ENCODE measurements around the gene KIFC3.
"Not testable (repeated sequence)": the region's sequence is repeated elsewhere in the genome, so short reads cannot be mapped to it uniquely, and the experiment has no call there.

Gene KIFC3

GRCh38 chr16:57811340-57811739 lies 9.0 kb upstream of the KIFC3 start:
- TF ChIP-seq ZNF121 (tag by site-specific recombination; IDR thresholded peaks at IDR 0.05) (peak; percentile 88), ZNF664 (tag by site-specific recombination; IDR thresholded peaks at IDR 0.05) (0 out of 2 replicates have a peak, but pooled peaks have one; percentile 30)
- H3K36me3 ChIP-seq (ENCODE audit: control insufficient read depth in 2 of 2, insufficient read depth in 1 of 2, low read length in 2 of 2); H3K4me1 ChIP-seq (ENCODE audit: control insufficient read depth, insufficient read depth, low read length); POLR2A ChIA-PET; H3K4me3 ChIP-seq (ENCODE audit: low read depth, low read length); H3K9me3 ChIP-seq (ENCODE audit: control insufficient read depth, insufficient read depth, low read depth, low read length); H3K27ac ChIP-seq (ENCODE audit: extremely low read depth, low read depth, low read length): not testable (repeated sequence)
- CTCF ChIA-PET: interaction anchor here (1.5 kb wide), 1 partner anchor 52 kb away, joined by 3 read pairs; no protein-coding TSS in a partner anchor

DNA sequence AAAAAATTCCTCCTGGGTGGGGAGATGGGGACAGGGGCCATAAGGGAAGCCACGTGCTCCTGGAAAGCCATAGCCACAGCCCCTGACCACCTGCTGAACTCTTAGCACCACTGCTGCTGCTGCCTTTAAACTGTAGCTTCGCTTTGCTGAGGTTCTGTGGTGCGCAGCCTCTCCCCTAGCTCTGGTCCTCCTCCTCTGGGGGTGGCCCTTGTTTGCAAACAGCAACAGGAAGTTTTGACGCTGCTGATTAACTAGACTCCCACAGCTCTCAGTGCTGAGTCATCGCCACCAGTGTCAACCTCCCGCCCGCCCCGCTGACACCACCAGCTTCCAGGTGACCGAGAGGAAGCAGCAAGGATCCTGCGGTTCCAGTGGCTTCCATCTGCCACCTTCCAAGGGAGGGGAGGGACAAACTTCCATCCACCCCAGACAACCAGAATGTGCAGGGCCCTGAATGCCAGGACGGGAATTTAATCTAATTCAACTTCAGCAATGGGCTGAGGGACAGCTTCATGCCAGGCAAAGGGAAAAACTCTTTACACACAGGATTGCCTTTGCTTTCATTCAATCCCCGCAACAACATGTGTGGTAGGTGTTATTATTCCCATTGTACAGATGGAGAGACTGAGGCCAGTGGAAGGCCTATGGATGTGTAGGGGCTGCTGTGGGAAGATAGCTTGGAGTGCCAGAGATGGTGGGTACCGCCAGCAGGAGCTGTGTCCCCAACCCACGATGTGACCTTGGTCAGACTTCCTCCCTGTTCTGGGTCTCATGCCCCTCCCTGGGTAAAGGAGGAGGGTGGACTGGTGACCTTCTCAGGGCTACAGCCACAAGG lies 8.1 kb upstream of the KIFC3 start:
- no peaks in the 10 kb centered on the region for H3K9me3 ChIP-seq (ENCODE audit: control insufficient read depth, insufficient read depth, low read depth, low read length)
- H3K4me1 ChIP-seq (ENCODE audit: control insufficient read depth, insufficient read depth, low read length): peaks cover 6% of the 10 kb centered on the region
- ChIA-PET POLR2A (interaction anchor here (1.1 kb wide), 1 partner anchor 9 kb away, joined by 7 read pairs; no protein-coding TSS in a partner anchor), CTCF (interaction anchor here (1.0 to 1.5 kb wide), 3 partner anchors 15 to 53 kb away, joined by 3 to 4 read pairs (median 4); no protein-coding TSS in a partner anchor)
- no peak overlapping the region; the same call in 1 of the 2 replicates for H3K27ac ChIP-seq (ENCODE audit: extremely low read depth, low read depth, low read length)
- no peak overlapping the region for H3K4me3 ChIP-seq (ENCODE audit: low read depth, low read length)
- H3K36me3 ChIP-seq (ENCODE audit: control insufficient read depth in 2 of 2, insufficient read depth in 1 of 2, low read length in 2 of 2): no peaks in the 10 kb centered on the region
- TF ChIP-seq ZNF629 (tag by site-specific recombination; IDR thresholded peaks at IDR 0.05) (peak; percentile 67), ZIC2 (tag by site-specific recombination; IDR thresholded peaks at IDR 0.05) (peak; percentile 88), ZNF580 (tag by site-specific recombination; IDR thresholded peaks at IDR 0.05) (no peak), SP2 (tag by site-specific recombination; IDR thresholded peaks at IDR 0.05) (peak; percentile 80), OSR2 (tag by site-specific recombination; IDR thresholded peaks at IDR 0.05) (peak; percentile 74), ZFHX2 (tag by site-specific recombination; conservative IDR thresholded peaks at IDR 0.05) (peak; percentile 83), PRDM10 (tag by site-specific recombination; IDR thresholded peaks at IDR 0.05) (peak; percentile 20; the same call in 1 of the 2 replicates), SP3 (tag by site-specific recombination; IDR thresholded peaks at IDR 0.05) (peak; percentile 59), GLIS1 (tag by site-specific recombination; IDR thresholded peaks at IDR 0.05) (peak; percentile 95), KLF1 (tag by site-specific recombination; IDR thresholded peaks at IDR 0.05) (0 out of 2 replicates have a peak, but pooled peaks have one; percentile 22), KLF16 (tag by site-specific recombination; IDR thresholded peaks at IDR 0.05) (0 out of 2 replicates have a peak, but pooled peaks have one; percentile 36), EGR2 (tag by site-specific recombination; IDR thresholded peaks at IDR 0.05; ENCODE audit: low read depth) (peak; percentile 77), SP7 (tag by site-specific recombination; IDR thresholded peaks at IDR 0.05) (peak; percentile 82), WT1 (tag by site-specific recombination; IDR thresholded peaks at IDR 0.05) (peak; percentile 82), ZNF501 (tag by site-specific recombination; IDR thresholded peaks at IDR 0.05) (0 out of 2 replicates have a peak, but pooled peaks have one; percentile 44), ZNF785 (tag by site-specific recombination; IDR thresholded peaks at IDR 0.05) (no peak), ZNF10 (tag by site-specific recombination; IDR thresholded peaks at IDR 0.05) (peak; percentile 39; the same call in 1 of the 2 replicates), BCL11A (tag by site-specific recombination; IDR thresholded peaks at IDR 0.05; ENCODE audit: low read depth) (0 out of 2 replicates have a peak, but pooled peaks have one; percentile 17), ZNF843 (tag by site-specific recombination; IDR thresholded peaks at IDR 0.05) (no peak)
- TF ChIP-seq, protein P1, sequence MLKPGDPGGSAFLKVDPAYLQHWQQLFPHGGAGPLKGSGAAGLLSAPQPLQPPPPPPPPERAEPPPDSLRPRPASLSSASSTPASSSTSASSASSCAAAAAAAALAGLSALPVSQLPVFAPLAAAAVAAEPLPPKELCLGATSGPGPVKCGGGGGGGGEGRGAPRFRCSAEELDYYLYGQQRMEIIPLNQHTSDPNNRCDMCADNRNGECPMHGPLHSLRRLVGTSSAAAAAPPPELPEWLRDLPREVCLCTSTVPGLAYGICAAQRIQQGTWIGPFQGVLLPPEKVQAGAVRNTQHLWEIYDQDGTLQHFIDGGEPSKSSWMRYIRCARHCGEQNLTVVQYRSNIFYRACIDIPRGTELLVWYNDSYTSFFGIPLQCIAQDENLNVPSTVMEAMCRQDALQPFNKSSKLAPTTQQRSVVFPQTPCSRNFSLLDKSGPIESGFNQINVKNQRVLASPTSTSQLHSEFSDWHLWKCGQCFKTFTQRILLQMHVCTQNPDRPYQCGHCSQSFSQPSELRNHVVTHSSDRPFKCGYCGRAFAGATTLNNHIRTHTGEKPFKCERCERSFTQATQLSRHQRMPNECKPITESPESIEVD (tag by site-specific recombination; IDR thresholded peaks at IDR 0.05): no peak
- TF ChIP-seq, protein P2, sequence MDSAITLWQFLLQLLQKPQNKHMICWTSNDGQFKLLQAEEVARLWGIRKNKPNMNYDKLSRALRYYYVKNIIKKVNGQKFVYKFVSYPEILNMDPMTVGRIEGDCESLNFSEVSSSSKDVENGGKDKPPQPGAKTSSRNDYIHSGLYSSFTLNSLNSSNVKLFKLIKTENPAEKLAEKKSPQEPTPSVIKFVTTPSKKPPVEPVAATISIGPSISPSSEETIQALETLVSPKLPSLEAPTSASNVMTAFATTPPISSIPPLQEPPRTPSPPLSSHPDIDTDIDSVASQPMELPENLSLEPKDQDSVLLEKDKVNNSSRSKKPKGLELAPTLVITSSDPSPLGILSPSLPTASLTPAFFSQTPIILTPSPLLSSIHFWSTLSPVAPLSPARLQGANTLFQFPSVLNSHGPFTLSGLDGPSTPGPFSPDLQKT (IDR thresholded peaks at IDR 0.05; ENCODE audit: borderline replicate concordance, low read depth, low read length): no peak
- TF ChIP-seq, protein P3, sequence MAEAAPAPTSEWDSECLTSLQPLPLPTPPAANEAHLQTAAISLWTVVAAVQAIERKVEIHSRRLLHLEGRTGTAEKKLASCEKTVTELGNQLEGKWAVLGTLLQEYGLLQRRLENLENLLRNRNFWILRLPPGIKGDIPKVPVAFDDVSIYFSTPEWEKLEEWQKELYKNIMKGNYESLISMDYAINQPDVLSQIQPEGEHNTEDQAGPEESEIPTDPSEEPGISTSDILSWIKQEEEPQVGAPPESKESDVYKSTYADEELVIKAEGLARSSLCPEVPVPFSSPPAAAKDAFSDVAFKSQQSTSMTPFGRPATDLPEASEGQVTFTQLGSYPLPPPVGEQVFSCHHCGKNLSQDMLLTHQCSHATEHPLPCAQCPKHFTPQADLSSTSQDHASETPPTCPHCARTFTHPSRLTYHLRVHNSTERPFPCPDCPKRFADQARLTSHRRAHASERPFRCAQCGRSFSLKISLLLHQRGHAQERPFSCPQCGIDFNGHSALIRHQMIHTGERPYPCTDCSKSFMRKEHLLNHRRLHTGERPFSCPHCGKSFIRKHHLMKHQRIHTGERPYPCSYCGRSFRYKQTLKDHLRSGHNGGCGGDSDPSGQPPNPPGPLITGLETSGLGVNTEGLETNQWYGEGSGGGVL (tag by site-specific recombination; IDR thresholded peaks at IDR 0.05): peak; percentile 63
